Measurements from ENCODE around the gene PUDP. TPM values are rescaled to one million over a fixed set of nuclear protein-coding genes. Genes with fewer than 3 reads are reported as not detected.
"Not testable (repeated sequence)": the region's sequence is repeated elsewhere in the genome, so short reads cannot be mapped to it uniquely, and the experiment has no call there.

The PUDP gene
- total RNA-seq, 1 donor from 2014 or later, result 33.7 TPM

GRCh38 chrX:7028246-7028645, 119.7 kb downstream of the PUDP start:
- DNase-seq (ENCODE audit: low spot score), result no peak

- no peak for DNase-seq (ENCODE audit: low spot score)
Observed at GRCh38 chrX:7027071-7027470, 120.9 kb downstream of the PUDP start.

DNA sequence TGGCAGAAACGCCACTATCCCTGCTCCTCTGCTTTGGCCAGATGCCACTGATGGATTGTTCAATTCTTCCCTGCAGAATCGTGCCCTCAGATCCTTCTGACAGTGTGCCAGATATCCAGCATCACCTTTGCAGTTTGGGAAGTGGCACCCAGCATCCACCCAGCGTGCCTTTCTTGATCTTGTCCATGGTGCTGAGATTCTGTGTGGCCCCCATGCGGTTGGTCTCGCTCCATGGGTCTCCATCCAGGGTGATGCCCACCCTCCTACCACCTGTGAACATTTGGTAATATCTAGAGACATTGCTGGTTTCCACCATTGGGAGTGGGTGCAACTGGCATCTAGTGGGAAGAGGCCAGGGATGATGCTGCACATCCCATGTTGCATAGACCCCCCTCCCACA, 121.6 kb downstream of the PUDP start:
- not testable (repeated sequence) for DNase-seq (ENCODE audit: low spot score)

DNA sequence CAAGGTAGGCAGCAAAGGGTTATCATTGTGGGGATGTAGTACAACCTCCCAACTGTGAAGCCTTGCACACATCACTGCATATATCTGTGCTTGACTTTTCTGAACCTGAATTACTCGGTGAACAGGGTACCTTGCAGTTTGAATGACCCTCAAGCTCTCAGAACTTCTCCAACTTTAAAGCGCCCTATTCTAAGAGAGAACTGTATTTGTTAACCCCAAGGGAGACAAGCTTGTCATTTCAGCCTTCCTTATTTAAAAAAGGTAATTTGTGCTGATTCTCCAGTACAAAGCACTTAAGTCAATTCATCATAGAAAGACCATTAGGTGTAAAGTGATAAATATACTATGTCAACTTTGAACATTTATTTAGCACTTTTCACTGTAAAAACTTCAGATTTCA, 122.5 kb downstream of the PUDP start:
- DNase-seq (ENCODE audit: low spot score), result no peak

- no peak for DNase-seq (ENCODE audit: low spot score)
Observed at GRCh38 chrX:7024850-7025249, 123.1 kb downstream of the PUDP start.

DNA sequence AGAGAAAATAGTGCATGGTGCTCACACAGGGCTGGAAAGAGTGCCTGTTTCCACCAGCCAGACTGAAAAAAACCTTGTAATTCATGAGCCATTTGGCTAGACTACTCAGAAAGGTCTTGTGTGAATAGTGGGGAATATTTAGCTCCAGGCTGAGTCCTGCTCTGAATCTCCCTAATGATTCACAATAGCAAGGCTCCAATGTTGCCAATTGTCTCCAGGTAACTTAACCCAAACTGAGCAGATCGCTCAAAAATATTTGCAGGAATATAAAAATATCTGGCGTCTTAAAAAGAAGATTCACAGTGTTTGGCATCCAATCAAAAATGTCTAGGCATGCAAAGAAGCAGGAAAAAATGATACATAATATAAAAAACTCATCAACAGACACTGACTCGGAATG, 125.0 kb downstream of the PUDP start:
- not testable (repeated sequence) for DNase-seq (ENCODE audit: low spot score)

DNA sequence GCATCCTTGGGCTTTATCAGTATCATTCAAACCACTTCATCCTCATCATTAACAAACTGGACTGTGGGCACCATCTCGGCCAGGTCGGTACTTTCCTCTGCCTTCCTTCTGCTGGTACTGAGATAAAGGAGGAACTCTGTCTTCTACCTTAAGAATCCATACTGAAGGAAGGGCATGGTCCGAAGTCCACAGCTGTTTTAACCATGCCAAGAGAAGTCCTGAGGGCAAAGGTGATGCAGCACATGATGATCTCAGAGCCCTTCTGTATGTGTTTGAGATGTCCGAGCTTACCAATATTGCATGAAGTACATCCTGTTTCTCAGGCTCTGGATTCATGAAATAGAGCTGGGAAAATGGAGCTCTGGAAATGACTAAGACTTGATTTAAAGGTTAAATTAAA, 126.0 kb downstream of the PUDP start:
- DNase-seq (ENCODE audit: low spot score), result no peak

DNA sequence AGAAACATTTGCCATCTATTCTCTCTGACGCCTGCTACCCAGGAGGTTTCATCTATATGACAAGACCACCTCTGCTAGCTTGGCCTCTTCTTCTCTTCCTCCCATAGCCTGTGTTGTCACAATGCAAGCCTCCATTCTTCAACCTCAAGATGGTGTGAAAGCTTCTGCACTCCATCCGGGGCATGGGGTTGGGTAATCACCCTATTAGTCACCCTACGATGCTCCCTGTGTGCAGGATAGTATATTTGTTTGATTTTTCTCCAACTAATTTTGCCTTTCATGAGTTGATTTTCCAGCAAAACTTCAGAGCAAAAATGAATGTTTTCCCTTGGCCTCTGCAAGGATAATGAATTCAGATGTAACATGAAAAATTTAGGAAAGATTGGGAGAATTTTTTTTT, 128.4 kb downstream of the PUDP start:
- no peak for DNase-seq (ENCODE audit: low spot score)

DNA sequence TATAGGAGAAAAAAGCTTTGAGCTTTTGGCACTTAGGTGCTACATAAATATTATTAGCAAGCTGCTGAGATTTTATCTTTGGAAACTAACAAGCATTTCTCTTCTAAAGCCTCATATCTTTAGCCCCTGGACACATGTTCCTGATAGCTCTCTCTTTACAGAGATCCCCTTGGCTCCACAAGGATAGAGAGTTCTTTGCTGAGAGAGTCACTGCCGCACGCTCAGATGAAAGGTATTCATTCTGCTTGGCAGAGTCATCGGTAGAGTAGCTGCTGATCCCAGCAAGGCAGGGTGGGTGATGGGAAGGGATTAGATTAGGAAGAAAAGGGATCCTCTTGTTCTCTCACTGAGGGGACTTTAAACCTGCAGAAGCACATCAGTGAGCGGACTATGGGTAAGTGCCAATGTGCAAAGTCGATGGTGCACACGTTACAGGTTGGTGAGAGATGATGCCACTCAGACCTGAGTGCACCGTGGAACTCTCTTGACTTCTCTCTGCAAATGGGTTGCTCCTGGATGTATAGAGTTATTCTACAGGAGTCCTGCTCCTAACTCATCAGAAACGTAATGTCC, 135.6 kb downstream of the PUDP start:
- DNase-seq (ENCODE audit: low spot score), result not testable (repeated sequence)

GRCh38 chrX:7010897-7011296, 137.1 kb downstream of the PUDP start:
- DNase-seq (ENCODE audit: low spot score), result not testable (repeated sequence)

DNA sequence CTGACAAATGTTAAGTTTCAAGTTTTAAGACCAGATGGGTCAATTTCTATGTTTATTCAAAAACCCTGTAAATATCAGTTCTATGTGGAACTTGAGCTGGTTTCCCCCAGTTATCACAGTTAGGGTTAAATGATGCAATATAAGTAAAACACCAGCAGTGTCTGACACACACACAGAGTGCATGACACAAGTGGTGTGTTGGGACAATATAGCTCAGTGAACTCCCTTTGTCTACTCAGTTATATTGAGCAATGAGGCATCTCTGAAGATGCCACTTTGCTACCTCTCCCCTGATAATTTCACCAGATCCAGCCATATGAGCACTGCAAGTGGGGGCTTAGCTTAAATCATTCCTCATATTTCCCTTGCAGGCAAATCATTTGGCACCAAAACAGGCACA, 140.6 kb downstream of the PUDP start:
- not testable (repeated sequence) for DNase-seq (ENCODE audit: low spot score)

Other genes with a start within 250 kb of the PUDP start
- 26.4 TPM for gene STS, start 441 bp downstream of the PUDP start, total RNA-seq

Measured in ureter (tissue), 1 donor.